T-helper 17 cell (primary cell): Measurements from ENCODE around the gene VWA8. TPM values are rescaled to one million over a fixed set of nuclear protein-coding genes. Genes with fewer than 3 reads are reported as not detected.
"Not testable (repeated sequence)": the region's sequence is repeated elsewhere in the genome, so short reads cannot be mapped to it uniquely, and the experiment has no call there.

Experiments
- ATAC-seq: fragments of 150-1000 bp; cut with Tn5 transposase; 2 replicates; pipeline ENCODE4 v1.10.0; 2021; ENCODE audit warnings: mild to moderate bottlenecking, moderate library complexity
- DNase-seq, 3 donors: peaks; one replicate each; pipeline versions ENCODE4 v3.0.0 to v3.0.0-alpha.2; 2020 to 2021
- H3K9me3 ChIP-seq: one replicate; pipeline ENCODE4 v1.7.0; 2013; ENCODE audit warnings: low read length, mild to moderate bottlenecking; ENCODE audit not compliant: control insufficient read depth, poor library complexity, severe bottlenecking
- H3K27ac Mint-ChIP-seq: one replicate; pipeline ENCODE4 v1.8.0; 2022; ENCODE audit warnings: mild to moderate bottlenecking, moderate library complexity, mixed read lengths
- H3K27me3 Mint-ChIP-seq: one replicate; pipeline ENCODE4 v1.8.0; 2022; ENCODE audit warnings: mixed read lengths
- H3K36me3 Mint-ChIP-seq: one replicate; pipeline ENCODE4 v1.8.0; 2022; ENCODE audit warnings: low read depth, mixed read lengths
- H3K4me1 Mint-ChIP-seq: one replicate; pipeline ENCODE4 v1.8.0; 2022; ENCODE audit warnings: mild to moderate bottlenecking, mixed read lengths
- H3K4me3 Mint-ChIP-seq: one replicate; pipeline ENCODE4 v1.8.0; 2022; ENCODE audit warnings: mild to moderate bottlenecking, moderate library complexity, mixed read lengths
- total RNA-seq, 4 donors: library from RNA in 2 of 4; stranded (reverse) in 2 of 4; gene quantifications; one replicate each; pipeline ENCODE4 v1.2.3 and lab custom pipeline; 2022 to 2026

VWA8 gene
- total RNA-seq, 2 donors from 2014 or later, result 21.5 to 23.0 TPM

DNA sequence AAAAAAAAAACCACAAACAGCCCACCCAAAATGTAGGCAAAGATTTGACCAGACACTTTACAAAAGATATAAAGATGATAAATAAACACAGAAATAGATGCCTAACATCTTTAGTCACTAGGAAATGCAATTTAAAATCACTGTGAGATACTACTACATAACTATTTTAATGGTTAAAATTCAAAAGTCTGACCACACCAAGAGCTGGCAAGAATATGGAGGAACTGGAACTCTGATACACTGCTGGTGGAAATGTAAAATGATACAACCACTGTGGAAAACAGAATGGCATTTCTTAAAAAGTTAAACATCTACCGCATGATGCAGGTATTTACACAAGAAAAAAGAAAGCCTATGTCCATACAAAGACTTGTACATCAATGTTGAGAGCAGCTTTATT is 26.8 kb downstream of the VWA8 start:
- ATAC-seq (no peak), DNase-seq (no peak)
- Mint-ChIP-seq H3K36me3 (peaks cover 4% of the 10 kb centered on the region), H3K27ac (no peak overlapping the region), H3K4me3 (no peak overlapping the region), H3K27me3 (no peaks in the 10 kb centered on the region), H3K4me1 (peaks cover 14% of the 10 kb centered on the region)
- no peaks in the 10 kb centered on the region for H3K9me3 ChIP-seq

DNA sequence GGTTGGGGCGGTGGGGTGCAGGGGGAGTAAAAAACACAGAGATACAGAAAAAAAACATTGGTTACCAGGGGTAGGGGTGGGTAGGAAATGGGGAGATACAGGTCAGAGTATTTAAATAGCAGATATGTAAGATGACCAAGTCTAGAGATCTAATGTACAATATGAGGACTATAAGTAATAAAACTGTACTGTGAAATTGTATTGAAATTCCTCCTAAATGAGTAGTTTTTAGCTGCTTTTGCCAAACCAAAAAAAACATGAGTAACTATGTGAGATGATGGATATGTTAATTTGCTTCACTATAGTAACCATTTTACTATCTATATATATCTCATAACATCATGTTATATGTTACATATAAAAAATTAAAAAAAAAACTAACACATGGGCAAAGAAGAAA is 29.6 kb downstream of the VWA8 start:
- Mint-ChIP-seq H3K27me3 (no peaks in the 10 kb centered on the region), H3K4me1 (peaks cover 22% of the 10 kb centered on the region), H3K4me3 (no peak overlapping the region), H3K27ac (peak overlapping the region; percentile 47), H3K36me3 (peaks cover 4% of the 10 kb centered on the region)
- DNase-seq, result no peak
- H3K9me3 ChIP-seq, result no peaks in the 10 kb centered on the region
- ATAC-seq, result no peak

- DNase-seq (no peak), ATAC-seq (no peak)
- Mint-ChIP-seq H3K27me3 (no peaks in the 10 kb centered on the region), H3K36me3 (peaks cover 4% of the 10 kb centered on the region), H3K4me3 (no peak overlapping the region), H3K4me1 (peaks cover 22% of the 10 kb centered on the region), H3K27ac (no peak overlapping the region)
- H3K9me3 ChIP-seq, result peaks cover 4% of the 10 kb centered on the region
Measured at GRCh38 chr13:41930154-41930553, 30.8 kb downstream of the VWA8 start.

- Mint-ChIP-seq H3K27ac (peak overlapping the region; percentile 67), H3K36me3 (peaks cover 8% of the 10 kb centered on the region), H3K27me3 (no peaks in the 10 kb centered on the region), H3K4me3 (peak overlapping the region; percentile 63), H3K4me1 (peaks cover 22% of the 10 kb centered on the region)
- H3K9me3 ChIP-seq, result peaks cover 4% of the 10 kb centered on the region
- ATAC-seq, result no peak
- no peak for DNase-seq
Measured at GRCh38 chr13:41928323-41928722, 32.6 kb downstream of the VWA8 start.

- ATAC-seq (no peak), DNase-seq (no peak)
- no peaks in the 10 kb centered on the region for H3K27me3 Mint-ChIP-seq
- peaks cover 17% of the 10 kb centered on the region for H3K4me1 Mint-ChIP-seq
- H3K4me3 Mint-ChIP-seq, result no peak overlapping the region
- no peak overlapping the region for H3K27ac Mint-ChIP-seq
- H3K9me3 ChIP-seq, result peaks cover 4% of the 10 kb centered on the region
- H3K36me3 Mint-ChIP-seq, result peaks cover 4% of the 10 kb centered on the region
Measured at GRCh38 chr13:41925014-41925413, 35.9 kb downstream of the VWA8 start.

DNA sequence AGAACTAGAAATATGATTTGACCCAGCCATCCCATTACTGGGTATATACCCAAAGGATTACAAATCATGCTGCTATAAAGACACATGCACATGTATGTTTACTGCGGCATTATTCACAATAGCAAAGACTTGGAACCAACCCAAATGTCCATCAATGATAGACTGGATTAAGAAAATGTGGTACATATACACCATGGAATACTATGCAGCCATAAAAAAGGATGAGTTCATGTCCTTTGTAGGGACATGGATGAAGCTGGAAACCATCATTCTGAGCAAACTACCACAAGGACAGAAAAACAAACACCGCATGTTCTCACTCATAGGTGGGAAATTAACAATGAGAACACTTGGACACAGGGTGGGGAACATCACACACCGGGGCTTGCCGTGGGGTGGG is 38.0 kb downstream of the VWA8 start:
- not testable (repeated sequence) for ATAC-seq, DNase-seq, H3K36me3 Mint-ChIP-seq, H3K4me1 Mint-ChIP-seq, H3K9me3 ChIP-seq, H3K27ac Mint-ChIP-seq, H3K27me3 Mint-ChIP-seq, H3K4me3 Mint-ChIP-seq

DNA sequence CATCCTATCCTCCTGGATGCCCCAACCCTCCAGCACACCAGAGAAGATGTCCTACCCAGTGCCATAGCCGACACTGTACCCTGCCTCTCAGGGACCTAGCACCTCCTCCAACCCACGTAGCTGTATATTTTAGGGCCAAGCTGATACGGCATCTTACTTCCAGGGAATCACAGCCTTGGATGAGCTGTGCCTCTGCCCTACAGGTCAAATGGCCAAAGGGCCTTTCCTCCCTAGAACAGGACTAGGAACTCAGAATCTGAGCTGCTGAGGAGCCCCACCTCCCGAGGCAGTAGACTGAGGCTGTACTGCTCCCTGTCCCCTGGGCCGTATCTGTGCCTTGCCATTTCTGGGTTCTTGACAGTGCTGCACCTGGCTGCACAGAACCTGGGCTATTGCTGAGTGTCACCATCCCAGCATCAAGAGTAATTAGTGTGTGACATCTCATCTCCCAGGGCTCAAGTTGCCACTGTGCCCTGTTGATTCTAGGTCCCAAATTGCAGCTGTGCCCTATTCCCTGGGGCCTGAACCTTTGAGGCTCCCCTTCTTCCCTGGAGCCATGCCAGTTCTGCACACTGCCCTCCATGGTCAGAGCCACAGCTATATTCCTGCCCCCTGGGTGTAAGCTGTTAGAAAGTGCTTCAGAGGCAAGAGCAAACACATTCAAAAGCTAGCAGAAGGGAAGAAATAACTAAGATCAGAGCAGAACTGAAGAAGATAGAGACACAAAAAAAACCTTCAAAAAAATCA is 41.0 kb downstream of the VWA8 start:
- Mint-ChIP-seq H3K27me3 (no peaks in the 10 kb centered on the region), H3K4me3 (no peak overlapping the region), H3K36me3 (peaks cover 4% of the 10 kb centered on the region), H3K4me1 (peaks cover 17% of the 10 kb centered on the region), H3K27ac (no peak overlapping the region)
- no peak for ATAC-seq
- no peaks in the 10 kb centered on the region for H3K9me3 ChIP-seq
- no peak for DNase-seq

DNA sequence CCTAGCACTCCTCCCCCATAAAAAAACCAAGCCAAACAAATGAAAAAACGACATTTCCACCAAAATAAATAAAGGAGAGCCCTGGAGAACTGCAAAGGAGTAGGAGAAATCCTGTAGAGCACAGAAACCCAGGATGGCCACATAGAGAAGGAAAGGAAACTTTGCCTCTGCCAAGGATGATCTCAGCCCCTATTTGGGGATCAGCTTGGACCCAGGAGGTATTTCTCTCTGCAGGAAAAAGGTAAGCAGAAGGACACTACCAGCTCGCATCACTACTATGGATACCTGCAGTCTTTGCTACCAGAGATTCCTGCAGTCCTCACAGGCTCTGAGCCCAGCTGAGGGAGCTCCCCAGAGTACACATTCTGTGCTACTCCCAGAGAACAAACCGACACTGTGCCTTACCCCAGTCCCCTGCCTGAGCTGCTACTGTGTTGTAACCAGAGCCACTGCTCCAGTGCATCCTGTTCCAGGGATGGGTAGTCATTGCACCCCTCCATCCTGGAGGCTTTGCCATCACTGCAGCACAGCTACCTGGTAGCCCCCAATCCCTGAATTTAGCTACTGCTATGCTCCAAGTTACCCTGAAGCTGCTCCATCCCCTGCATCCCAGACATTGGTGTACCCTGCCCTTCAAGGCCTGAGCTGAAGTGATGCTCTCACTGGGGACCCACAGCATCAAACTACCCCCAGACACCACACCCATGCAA is 41.7 kb downstream of the VWA8 start:
- H3K27ac Mint-ChIP-seq, result no peak overlapping the region
- H3K4me3 Mint-ChIP-seq, result no peak overlapping the region
- H3K4me1 Mint-ChIP-seq, result peaks cover 20% of the 10 kb centered on the region
- ATAC-seq, result no peak
- H3K27me3 Mint-ChIP-seq, result no peaks in the 10 kb centered on the region
- no peak for DNase-seq
- H3K9me3 ChIP-seq, result no peaks in the 10 kb centered on the region
- peaks cover 4% of the 10 kb centered on the region for H3K36me3 Mint-ChIP-seq

DNA sequence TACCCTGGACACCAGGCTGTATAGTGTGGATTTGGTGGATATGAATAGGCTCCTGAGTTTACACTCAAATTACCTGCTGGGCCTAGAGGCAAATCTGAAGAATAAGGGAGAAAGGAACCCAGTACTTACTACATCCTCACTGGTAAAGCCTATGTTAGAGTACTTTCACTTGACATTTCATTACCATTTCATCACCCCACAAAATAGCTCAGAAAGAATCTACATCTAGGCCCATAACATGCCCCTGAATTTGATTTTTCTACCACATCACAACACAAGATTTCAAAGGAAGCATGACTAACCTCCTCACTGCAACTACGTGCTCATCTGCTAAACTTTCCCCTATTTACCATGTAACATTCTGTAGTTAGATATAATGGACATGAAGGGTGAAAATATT is 43.3 kb downstream of the VWA8 start:
- no peaks in the 10 kb centered on the region for H3K9me3 ChIP-seq
- Mint-ChIP-seq H3K36me3 (no peaks in the 10 kb centered on the region), H3K4me3 (no peak overlapping the region), H3K4me1 (peaks cover 22% of the 10 kb centered on the region), H3K27ac (peak overlapping the region; percentile 21), H3K27me3 (no peaks in the 10 kb centered on the region)
- DNase-seq, result no peak
- ATAC-seq, result peak; percentile 50

GRCh38 chr13:41916173-41916954 is 44.5 kb downstream of the VWA8 start:
- no peaks in the 10 kb centered on the region for H3K9me3 ChIP-seq
- ATAC-seq (peak; percentile 78), DNase-seq (no peak)
- Mint-ChIP-seq H3K4me3 (peak overlapping the region; percentile 45), H3K27me3 (no peaks in the 10 kb centered on the region), H3K27ac (no peak overlapping the region), H3K4me1 (peaks cover 22% of the 10 kb centered on the region), H3K36me3 (no peaks in the 10 kb centered on the region)

DNA sequence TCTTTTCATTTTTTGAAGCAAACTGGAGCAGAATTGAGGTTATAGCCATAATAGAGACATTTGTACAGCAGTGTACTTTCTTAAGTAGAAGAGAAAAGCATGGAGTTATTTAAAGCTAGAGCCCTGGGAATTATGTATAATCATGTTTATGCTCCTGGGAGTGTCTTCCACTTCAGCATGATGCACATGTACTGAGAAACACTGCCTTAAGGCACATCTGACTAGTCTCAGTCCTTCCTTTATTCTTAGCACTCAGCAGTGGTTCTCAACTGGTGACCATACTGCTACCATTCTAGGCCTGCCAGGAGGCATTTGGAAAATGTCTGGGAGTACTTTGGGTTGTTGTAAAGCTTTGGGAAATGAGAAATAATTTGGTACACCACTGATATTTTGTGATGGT is 45.8 kb downstream of the VWA8 start:
- H3K27me3 Mint-ChIP-seq, result no peaks in the 10 kb centered on the region
- ATAC-seq (no peak), DNase-seq (no peak)
- no peaks in the 10 kb centered on the region for H3K9me3 ChIP-seq
- no peaks in the 10 kb centered on the region for H3K36me3 Mint-ChIP-seq
- H3K27ac Mint-ChIP-seq, result no peak overlapping the region
- H3K4me1 Mint-ChIP-seq, result peaks cover 18% of the 10 kb centered on the region
- no peak overlapping the region for H3K4me3 Mint-ChIP-seq

DNA sequence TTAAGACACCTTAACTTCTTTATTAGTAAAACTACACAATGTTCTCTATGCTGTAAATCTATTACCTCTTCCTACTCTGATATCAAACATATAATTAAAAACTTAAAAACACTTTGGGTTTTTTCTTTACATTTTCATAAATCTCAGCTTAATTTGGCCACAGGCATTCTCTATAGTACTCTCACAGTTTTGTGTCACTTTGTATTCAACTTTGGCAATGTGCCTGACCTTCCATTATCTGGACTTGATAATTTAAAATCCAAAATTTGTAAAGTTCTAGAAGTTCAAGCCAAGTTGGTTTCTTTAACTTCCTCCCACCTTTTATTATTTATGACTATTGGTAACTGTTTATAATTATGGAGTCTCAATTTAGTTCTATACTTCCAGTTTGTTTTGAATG is 46.4 kb downstream of the VWA8 start:
- H3K4me1 Mint-ChIP-seq, result peaks cover 18% of the 10 kb centered on the region
- H3K27ac Mint-ChIP-seq, result no peak overlapping the region
- H3K9me3 ChIP-seq, result no peaks in the 10 kb centered on the region
- H3K4me3 Mint-ChIP-seq, result no peak overlapping the region
- no peaks in the 10 kb centered on the region for H3K27me3 Mint-ChIP-seq
- no peak for ATAC-seq
- H3K36me3 Mint-ChIP-seq, result no peaks in the 10 kb centered on the region
- DNase-seq, result no peak

DNA sequence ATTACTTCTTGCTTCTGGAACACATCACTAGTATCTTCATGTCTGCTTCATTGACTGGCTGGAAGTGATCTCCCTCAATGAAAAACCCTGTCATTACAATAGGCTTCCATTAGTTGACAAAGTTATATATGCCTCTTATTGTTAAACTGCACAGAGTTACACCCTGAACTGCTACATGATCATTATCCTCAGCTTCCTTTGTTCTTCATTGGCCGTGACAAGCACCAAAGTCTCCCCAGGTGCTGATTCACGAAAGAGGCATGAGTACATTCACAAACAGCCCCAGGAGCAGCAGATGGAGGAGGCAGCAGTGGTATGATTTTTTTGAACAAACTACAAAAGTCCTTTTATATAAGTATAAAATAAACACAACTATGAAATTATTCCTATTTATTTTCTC is 51.4 kb downstream of the VWA8 start:
- H3K36me3 Mint-ChIP-seq, result peaks cover 5% of the 10 kb centered on the region
- no peak overlapping the region for H3K4me3 Mint-ChIP-seq
- no peaks in the 10 kb centered on the region for H3K27me3 Mint-ChIP-seq
- H3K27ac Mint-ChIP-seq, result no peak overlapping the region
- no peaks in the 10 kb centered on the region for H3K9me3 ChIP-seq
- ATAC-seq (no peak), DNase-seq (no peak)
- H3K4me1 Mint-ChIP-seq, result peaks cover 10% of the 10 kb centered on the region
